Measurements from ENCODE around the gene MYRF.

Gene MYRF

GRCh38 chr11:61781585-61781984 is 29.1 kb downstream of the MYRF start:
- 91 to 94% methylated on average over 5 of the region's 5 CpGs for WGBS, 2 experiments

DNA sequence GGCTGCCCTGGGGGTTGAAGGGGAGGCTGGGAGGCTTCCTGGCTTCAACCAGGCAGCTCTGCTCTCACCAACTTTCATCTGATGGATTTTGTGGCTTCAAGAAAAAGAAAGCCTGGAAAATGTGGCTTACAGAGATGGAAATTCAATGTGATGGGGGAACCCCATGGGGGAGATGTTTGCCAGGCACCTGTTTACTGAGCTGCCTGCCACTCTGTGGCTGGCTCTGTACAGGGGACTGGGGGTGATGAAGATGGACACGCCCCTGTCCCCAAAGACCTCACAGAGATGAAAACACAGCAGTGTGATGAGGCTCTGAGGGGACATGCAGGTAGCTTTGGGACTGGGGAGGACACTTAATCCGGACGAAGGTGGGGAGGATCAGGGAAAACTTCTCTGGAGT is 29.9 kb downstream of the MYRF start:
- Histone ChIP-seq H3K27ac (ENCODE audit: insufficient read depth, low read depth, low read length, poor library complexity, severe bottlenecking) (no peak overlapping the region), H3K27me3 (ENCODE audit: control insufficient read depth, insufficient read depth, low read length, poor library complexity, severe bottlenecking) (no peaks in the 10 kb centered on the region), H3K9me3 (ENCODE audit: control insufficient read depth, low read length) (no peaks in the 10 kb centered on the region), H3K4me1 (ENCODE audit: control insufficient read depth, insufficient read depth, low read length) (no peaks in the 10 kb centered on the region), H3K36me3 (ENCODE audit: control insufficient read depth, insufficient read depth, low read length) (peaks cover 21% of the 10 kb centered on the region), H3K4me3 (ENCODE audit: insufficient read depth, low read depth, low read length) (no peak overlapping the region)
- WGBS, 2 experiments, result 96 to 97% methylated on average over 3 of the region's 3 CpGs

More at GRCh38 chr11:61781585-61781984, 29.1 kb downstream of the MYRF start:
- Histone ChIP-seq H3K27ac (ENCODE audit: insufficient read depth, low read depth, low read length, poor library complexity, severe bottlenecking) (no peak overlapping the region), H3K36me3 (ENCODE audit: control insufficient read depth, insufficient read depth, low read length) (peaks cover 16% of the 10 kb centered on the region), H3K9me3 (ENCODE audit: control insufficient read depth, low read length) (no peaks in the 10 kb centered on the region), H3K4me1 (ENCODE audit: control insufficient read depth, insufficient read depth, low read length) (no peaks in the 10 kb centered on the region), H3K4me3 (ENCODE audit: insufficient read depth, low read depth, low read length) (no peak overlapping the region), H3K27me3 (ENCODE audit: control insufficient read depth, insufficient read depth, low read length, poor library complexity, severe bottlenecking) (no peaks in the 10 kb centered on the region)

DNA sequence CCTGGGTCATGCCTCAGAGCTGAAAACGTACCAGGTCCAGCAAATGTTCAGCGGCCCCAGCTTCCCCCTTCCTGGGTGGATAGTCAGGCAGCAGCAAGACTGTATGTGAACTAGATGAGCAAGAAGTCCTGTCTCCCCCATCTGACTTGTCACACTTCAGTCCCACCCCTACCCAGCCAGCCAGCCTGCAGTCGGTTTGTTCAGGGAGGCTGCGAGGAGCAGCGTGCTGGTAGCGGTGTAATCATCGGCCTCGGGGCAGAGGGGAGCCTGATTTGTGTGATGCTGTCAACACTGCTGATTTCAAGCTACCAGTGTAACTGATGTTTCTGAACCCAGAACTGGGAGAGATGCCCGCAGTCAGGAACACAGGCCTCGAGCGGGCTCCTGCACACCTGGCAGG is 30.4 kb downstream of the MYRF start:
- Histone ChIP-seq H3K4me1 (ENCODE audit: control insufficient read depth, insufficient read depth, low read length) (no peaks in the 10 kb centered on the region), H3K27me3 (ENCODE audit: control insufficient read depth, insufficient read depth, low read length, poor library complexity, severe bottlenecking) (no peaks in the 10 kb centered on the region), H3K9me3 (ENCODE audit: control insufficient read depth, low read length) (no peaks in the 10 kb centered on the region), H3K4me3 (ENCODE audit: insufficient read depth, low read depth, low read length) (no peak overlapping the region), H3K27ac (ENCODE audit: insufficient read depth, low read depth, low read length, poor library complexity, severe bottlenecking) (no peak overlapping the region), H3K36me3 (ENCODE audit: control insufficient read depth, insufficient read depth, low read length) (peaks cover 26% of the 10 kb centered on the region)
- WGBS, 2 experiments, result 92 to 94% methylated on average over 11 of the region's 11 CpGs

DNA sequence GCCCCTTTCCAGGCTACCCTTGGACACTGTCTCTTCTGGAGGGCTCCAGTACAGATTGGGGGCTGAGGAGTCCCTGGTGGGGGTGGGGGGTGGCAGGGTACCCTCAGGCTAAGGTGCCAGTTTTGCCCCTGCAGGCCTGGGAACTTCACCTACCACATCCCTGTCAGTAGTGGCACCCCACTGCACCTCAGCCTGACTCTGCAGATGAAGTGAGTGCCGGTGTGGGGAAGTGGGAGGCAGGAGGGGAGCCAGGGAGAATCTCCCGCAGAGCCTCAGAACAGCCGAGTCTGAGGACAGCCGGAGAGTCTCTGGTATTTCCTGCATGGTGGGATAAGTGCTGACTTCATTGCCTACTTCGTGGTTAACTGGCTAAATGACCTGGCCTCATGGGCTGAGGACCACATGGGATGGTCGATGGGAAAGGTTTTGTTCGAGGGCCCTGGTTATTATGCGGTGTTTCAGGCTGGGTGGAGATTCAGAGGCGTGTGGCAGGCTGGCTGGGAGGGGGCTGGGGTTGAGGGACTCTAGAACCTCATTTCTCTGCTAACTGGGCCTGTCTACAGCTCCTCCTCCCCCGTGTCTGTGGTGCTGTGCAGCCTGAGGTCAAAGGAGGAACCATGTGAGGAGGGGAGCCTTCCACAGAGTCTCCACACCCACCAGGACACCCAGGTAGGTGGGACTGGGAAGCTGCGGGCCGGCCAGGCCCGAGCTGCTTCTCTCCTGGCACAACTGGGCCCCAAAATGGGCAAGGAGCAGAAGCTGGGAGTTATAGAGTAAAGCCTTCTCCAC is 31.5 kb downstream of the MYRF start:
- H3K27me3 ChIP-seq (ENCODE audit: control insufficient read depth, insufficient read depth, low read length, poor library complexity, severe bottlenecking), result no peaks in the 10 kb centered on the region
- H3K4me3 ChIP-seq (ENCODE audit: insufficient read depth, low read depth, low read length), result no peak overlapping the region
- WGBS, 2 experiments, result 83% methylated on average over 13 of the region's 13 CpGs
- H3K36me3 ChIP-seq (ENCODE audit: control insufficient read depth, insufficient read depth, low read length), result peaks cover 35% of the 10 kb centered on the region
- no peaks in the 10 kb centered on the region for H3K9me3 ChIP-seq (ENCODE audit: control insufficient read depth, low read length)
- H3K27ac ChIP-seq (ENCODE audit: insufficient read depth, low read depth, low read length, poor library complexity, severe bottlenecking), result no peak overlapping the region
- H3K4me1 ChIP-seq (ENCODE audit: control insufficient read depth, insufficient read depth, low read length), result no peaks in the 10 kb centered on the region

- Histone ChIP-seq H3K4me3 (ENCODE audit: insufficient read depth, low read depth, low read length) (no peak overlapping the region), H3K9me3 (ENCODE audit: control insufficient read depth, low read length) (no peaks in the 10 kb centered on the region), H3K4me1 (ENCODE audit: control insufficient read depth, insufficient read depth, low read length) (no peaks in the 10 kb centered on the region), H3K27ac (ENCODE audit: insufficient read depth, low read depth, low read length, poor library complexity, severe bottlenecking) (no peak overlapping the region), H3K36me3 (ENCODE audit: control insufficient read depth, insufficient read depth, low read length) (peaks cover 40% of the 10 kb centered on the region), H3K27me3 (ENCODE audit: control insufficient read depth, insufficient read depth, low read length, poor library complexity, severe bottlenecking) (no peaks in the 10 kb centered on the region)
- 92 to 93% methylated on average over 7 of the region's 7 CpGs for WGBS, 2 experiments
Observed at GRCh38 chr11:61784506-61784805, 32.0 kb downstream of the MYRF start.

- WGBS, 2 experiments, result 94 to 95% methylated on average over 11 of the region's 11 CpGs
- no peaks in the 10 kb centered on the region for H3K9me3 ChIP-seq (ENCODE audit: control insufficient read depth, low read length)
- H3K4me1 ChIP-seq (ENCODE audit: control insufficient read depth, insufficient read depth, low read length), result no peaks in the 10 kb centered on the region
- H3K36me3 ChIP-seq (ENCODE audit: control insufficient read depth, insufficient read depth, low read length), result peaks cover 51% of the 10 kb centered on the region
- no peaks in the 10 kb centered on the region for H3K27me3 ChIP-seq (ENCODE audit: control insufficient read depth, insufficient read depth, low read length, poor library complexity, severe bottlenecking)
- no peak overlapping the region for H3K4me3 ChIP-seq (ENCODE audit: insufficient read depth, low read depth, low read length)
- no peak overlapping the region for H3K27ac ChIP-seq (ENCODE audit: insufficient read depth, low read depth, low read length, poor library complexity, severe bottlenecking)
Observed at GRCh38 chr11:61785837-61786402, 33.5 kb downstream of the MYRF start.

DNA sequence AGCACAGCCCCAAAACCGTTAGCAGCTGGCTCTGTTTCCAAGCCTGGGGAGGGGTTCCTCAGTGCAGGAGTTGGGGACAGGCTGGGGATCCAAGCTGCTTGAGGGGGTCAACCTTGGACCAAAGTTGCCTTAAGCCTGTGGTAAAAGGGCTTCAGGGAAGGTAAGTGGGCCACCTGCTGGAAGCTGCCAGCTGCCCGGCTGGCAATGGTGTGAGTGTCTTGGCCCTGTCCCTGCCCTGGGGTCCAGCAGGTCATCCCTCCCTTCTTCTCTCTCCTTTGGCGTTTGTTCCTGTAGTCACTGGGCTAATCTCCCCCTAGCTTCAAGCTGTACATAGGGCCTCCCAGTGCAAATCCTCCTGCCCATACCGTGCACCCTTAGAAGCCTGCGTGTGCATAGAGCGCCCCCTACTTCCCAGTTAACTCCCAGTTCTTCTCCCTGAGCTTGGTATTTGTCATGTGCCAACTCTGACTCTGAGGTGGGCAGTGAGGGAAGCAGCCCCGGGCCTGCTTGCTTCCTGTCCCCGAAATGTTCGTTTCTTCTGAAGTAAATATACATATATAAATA is 35.6 kb downstream of the MYRF start:
- Histone ChIP-seq H3K36me3 (ENCODE audit: control insufficient read depth, insufficient read depth, low read length) (peaks cover 51% of the 10 kb centered on the region), H3K27me3 (ENCODE audit: control insufficient read depth, insufficient read depth, low read length, poor library complexity, severe bottlenecking) (no peaks in the 10 kb centered on the region), H3K27ac (ENCODE audit: insufficient read depth, low read depth, low read length, poor library complexity, severe bottlenecking) (no peak overlapping the region), H3K4me3 (ENCODE audit: insufficient read depth, low read depth, low read length) (no peak overlapping the region), H3K4me1 (ENCODE audit: control insufficient read depth, insufficient read depth, low read length) (peaks cover 9% of the 10 kb centered on the region), H3K9me3 (ENCODE audit: control insufficient read depth, low read length) (no peaks in the 10 kb centered on the region)
- 67 to 73% methylated on average over 6 to 9 of the region's 9 CpGs for WGBS, 2 experiments

DNA sequence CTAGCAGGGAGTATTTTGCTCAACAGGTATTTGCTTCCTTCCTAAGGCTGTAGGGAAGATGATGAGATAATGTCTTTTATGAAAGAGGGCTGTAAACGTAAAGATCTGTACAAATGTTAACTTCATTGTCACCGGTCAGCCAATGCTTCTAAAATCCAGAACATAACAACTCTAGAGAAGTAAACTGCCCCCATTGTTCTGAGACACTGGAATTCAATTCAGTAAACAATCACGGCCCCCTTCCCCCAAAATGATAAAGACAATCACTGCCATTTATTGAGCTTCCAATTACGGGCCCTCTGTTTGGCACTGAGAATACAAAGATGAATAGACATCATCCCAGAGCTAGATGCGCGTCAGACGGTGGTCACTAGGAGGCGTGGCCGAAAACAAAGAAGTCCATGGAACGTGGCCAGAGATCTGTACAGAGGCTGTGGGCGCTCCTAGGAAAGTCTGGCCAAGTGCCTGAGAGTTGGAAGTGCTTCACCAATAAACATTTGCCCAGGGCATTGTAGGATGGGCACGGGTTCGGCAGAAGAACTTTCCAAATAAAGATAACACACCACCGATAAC is 39.4 kb downstream of the MYRF start:
- Histone ChIP-seq H3K9me3 (ENCODE audit: control insufficient read depth, low read length) (no peaks in the 10 kb centered on the region), H3K36me3 (ENCODE audit: control insufficient read depth, insufficient read depth, low read length) (peaks cover 45% of the 10 kb centered on the region), H3K4me1 (ENCODE audit: control insufficient read depth, insufficient read depth, low read length) (peaks cover 9% of the 10 kb centered on the region), H3K4me3 (ENCODE audit: insufficient read depth, low read depth, low read length) (peak overlapping the region; percentile 99), H3K27ac (ENCODE audit: insufficient read depth, low read depth, low read length, poor library complexity, severe bottlenecking) (peak overlapping the region; percentile 98), H3K27me3 (ENCODE audit: control insufficient read depth, insufficient read depth, low read length, poor library complexity, severe bottlenecking) (no peaks in the 10 kb centered on the region)
- 12 to 14% methylated on average over 14 of the region's 14 CpGs for WGBS, 2 experiments

DNA sequence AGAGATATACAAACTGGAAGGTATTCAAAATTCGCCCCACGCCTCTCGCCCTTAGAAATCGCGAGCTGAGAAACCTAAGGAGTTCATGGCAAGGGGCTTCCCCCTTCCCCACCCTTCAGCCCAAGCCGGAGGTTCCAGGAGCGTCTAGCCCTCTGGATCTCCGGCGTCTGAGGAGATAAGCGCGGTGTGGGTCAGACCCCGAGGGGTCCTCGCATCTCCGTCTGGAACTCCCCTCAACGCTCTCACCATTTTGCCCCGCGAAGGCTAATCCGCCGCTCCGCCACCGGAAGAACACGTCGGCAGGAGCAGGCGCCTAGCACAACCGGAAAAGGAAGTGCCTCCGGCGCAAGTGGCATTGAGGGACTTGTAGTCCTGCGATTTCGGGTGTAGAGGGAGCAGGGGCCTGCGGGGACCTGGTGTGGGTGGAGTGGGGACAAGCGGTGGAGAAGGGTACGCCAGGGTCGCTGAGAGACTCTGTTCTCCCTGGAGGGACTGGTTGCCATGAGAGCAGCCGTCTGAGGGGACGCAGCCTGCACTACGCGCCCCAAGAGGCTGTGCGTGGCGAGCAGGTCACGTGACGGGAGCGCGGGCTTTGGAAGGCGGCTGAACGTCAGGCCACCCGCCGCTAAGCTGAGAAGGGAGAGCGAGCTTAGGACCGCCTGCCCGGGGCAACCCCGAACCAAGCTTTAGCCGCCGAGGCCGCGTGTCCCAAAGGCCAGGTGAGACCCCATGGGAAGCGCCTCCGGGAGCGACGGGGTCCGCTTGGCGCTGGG is 40.1 kb downstream of the MYRF start, which contains the start of the genes FEN1 and TMEM258:
Gene FEN1 (plus strand): TSS at position 602 of the 773 bp plus-strand sequence. CDS start 2,451 bp downstream, outside the sequence.
Gene TMEM258 (minus strand): TSS at position 290 of the 773 bp plus-strand sequence. CDS start 41 bp downstream, at position 249.
- Histone ChIP-seq H3K4me1 (ENCODE audit: control insufficient read depth, insufficient read depth, low read length) (peaks cover 9% of the 10 kb centered on the region), H3K9me3 (ENCODE audit: control insufficient read depth, low read length) (no peaks in the 10 kb centered on the region), H3K27me3 (ENCODE audit: control insufficient read depth, insufficient read depth, low read length, poor library complexity, severe bottlenecking) (no peaks in the 10 kb centered on the region), H3K27ac (ENCODE audit: insufficient read depth, low read depth, low read length, poor library complexity, severe bottlenecking) (peak within 1 kb of the TSS; percentile 98), H3K4me3 (ENCODE audit: insufficient read depth, low read depth, low read length) (peak within 1 kb of the TSS; percentile 99), H3K36me3 (ENCODE audit: control insufficient read depth, insufficient read depth, low read length) (peaks cover 41% of the 10 kb centered on the region)
- WGBS, 2 experiments, result 0% methylated on average over 61 of the region's 61 CpGs
